HG03066 (cell line): ENCODE measurements around the gene WARS2.

ENCODE experiments used
- ATAC-seq: cut with Tn5 transposase; IDR thresholded peaks from one replicate; pipeline ENCODE4 v1.9.1; 2021; ENCODE audit warnings: low read depth; ENCODE audit not compliant: unreplicated experiment

Gene WARS2

DNA sequence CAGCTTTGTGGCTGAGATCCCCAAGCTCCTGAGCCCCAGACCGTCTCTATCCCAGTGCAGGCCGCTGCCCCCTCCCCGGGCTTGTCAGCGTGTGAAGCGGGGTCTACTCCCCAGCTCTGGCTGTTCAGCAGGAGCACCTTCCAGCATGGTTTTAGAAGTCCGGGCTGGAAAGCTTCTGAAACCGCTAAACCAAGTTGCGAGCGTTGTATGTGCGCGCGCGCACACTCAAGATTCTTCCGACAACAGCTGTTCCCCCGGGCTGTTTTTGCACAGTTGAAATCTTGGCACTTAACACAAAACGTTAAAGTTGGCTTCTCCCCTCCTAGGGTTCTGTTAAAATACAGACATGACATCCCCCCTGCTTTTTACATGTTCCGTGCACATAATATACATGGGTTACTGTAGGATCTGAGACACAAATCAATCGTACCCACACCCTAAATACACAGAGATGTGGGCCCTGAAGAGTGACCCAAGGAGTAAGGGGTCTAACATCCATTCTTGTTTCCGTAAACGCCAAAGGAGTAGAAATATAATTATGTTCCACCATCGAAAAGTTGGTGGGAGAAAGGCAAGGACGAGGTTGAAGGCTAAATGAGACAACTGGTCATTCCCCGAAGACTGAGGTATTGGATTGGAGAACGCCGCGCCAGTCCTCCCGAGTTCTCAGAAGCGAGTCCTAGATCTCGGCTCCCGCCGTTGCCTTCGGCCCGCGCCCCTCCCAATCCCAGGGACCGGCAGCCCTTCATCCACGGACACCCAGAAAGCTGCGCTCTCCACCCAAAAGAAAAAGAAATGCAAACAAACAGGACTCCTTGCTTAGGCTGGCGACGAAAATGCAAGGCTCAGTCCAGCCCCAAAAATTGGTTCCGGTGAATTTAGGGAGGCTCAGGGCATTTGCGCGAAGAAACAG, 153.6 kb downstream of the WARS2 start:
- no peak for ATAC-seq

DNA sequence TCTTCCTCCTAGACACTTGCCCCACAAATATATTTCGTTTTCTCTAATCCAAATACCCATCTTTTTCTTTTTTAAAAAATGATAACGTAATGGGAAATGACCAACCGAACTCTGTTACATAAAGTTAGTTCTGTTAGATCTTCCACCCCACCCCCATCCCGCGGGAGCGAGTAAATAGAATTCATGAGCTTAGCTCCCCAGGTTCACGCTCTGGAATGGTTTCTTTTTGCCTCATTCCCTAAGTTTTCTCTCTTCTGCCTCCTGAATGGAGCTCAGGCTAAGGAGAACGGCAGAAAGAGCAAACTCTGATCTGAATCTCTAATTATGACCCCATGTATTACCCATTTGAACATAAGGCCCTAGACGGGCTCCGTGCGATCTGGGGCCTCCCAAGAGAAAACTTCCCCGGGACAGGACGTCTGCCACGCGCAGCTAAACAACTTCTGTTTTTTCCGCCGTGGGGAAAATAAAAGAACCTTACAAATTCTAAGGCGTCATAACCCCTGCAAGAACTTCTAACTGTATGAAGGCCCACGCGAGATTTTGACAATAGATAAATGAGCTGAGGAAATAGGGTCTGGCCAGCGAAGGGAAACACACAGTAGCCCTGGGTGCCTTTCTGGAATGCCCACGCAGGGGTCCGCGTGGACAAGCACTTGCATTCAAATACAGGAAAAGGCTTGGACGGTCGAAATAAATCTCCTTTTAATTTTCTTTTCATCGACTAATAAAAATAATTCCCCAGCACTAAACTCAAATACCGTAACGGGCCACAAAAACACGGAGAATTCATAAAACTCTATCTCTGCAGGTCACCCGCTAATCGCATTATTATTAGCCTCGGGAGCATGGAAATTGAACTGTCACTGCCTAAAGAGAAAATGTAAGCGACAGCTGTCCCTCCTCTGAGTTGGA, 154.6 kb downstream of the WARS2 start:
- ATAC-seq: no peak

DNA sequence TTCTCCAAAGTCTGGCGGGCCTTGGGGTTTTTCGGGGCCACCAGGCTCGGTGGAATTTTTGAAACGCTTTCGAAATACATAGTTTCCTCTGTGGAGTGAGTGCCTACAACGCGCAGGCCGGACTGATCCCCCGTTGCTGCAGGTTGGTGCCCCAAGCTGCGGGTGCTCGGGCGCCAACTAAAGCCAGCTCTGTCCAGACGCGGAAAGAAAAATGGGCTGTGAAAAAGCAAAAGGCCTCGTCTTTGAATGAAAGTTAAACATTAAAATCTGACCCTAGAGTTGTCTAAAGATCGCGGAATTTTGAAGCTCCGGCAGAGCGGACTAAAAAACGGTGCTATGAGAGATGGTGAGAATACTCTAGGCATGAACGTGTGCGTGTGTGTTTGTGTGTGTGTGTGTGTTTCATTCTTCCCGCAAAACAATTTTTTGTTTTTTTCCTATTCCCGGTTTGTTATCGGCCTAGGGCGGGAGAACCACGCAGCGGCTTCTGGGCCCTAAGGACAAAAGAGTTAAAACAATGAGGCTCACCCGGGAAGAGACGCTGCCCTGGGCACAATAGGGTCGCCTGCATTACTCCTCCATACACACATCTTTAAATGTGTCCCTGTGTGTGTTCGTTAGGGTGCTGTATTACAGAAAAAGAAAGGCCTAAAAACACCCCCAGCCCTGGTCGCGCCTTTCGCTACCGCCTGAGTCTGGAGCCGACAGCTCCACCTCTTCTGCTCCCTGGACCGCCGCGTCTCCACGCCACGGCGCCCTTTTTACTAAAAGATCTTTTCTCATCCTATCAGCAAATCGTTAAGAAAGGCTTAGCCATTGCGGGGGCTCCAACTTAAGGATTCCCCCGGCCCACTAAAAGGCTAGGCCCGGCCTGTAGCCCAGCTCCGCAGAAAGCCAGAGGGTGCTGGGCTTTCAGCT, 155.5 kb downstream of the WARS2 start:
- ATAC-seq: no peak

DNA sequence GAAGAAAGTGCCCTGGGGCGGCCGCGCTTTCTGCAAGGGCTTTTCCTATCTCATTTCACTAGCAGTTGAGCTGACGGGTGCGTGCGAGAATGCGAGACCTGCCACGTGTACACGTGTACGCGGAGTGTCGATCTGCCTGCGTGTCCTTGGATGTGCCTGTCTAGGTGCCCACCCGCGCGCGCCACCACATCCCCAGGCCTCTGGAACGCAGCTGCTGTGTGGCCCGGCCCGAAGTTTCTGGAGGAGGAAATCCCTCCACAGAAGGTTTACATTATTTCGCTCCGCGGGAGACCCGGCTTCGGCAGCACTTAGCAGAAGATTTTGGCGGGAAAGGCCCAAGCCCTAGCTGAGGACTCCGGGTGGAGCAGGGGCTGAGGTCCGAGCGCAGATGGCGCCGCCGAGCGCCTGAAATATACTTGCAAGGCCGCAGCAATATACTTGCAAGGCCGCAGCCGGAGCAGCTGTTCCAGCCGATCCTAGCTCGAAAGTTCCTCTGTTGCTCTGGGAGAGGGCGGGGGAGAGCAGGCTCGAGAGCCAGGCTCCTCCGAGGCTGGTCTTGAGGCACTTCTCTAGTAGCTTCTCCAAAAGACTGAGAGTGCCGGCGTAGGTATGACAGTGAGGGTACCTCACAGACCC, 156.2 kb downstream of the WARS2 start:
- no peak for ATAC-seq

DNA sequence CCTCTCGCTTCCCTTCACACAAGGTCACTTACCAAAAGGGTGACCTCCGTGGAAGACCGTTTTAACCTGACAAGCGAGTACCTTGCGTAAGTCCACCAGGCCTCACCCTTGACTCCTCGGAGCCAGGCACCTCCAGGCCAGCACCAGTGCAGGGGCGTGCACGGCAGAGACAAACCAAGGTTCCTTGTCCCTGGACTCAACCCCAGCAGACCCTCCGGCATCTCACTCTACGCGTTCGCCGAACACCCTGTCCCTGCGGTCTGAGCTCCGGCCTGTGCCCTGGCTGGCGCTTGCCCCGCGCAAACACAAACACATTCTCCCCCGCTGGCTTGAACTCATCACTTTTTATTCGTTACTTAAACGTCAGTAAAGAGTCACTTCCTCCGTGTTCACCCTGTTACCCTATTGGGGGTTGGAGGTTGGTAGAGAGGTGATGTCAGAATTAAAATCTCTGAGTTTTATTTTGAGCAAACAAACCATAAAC, 156.9 kb downstream of the WARS2 start:
- ATAC-seq: no peak

DNA sequence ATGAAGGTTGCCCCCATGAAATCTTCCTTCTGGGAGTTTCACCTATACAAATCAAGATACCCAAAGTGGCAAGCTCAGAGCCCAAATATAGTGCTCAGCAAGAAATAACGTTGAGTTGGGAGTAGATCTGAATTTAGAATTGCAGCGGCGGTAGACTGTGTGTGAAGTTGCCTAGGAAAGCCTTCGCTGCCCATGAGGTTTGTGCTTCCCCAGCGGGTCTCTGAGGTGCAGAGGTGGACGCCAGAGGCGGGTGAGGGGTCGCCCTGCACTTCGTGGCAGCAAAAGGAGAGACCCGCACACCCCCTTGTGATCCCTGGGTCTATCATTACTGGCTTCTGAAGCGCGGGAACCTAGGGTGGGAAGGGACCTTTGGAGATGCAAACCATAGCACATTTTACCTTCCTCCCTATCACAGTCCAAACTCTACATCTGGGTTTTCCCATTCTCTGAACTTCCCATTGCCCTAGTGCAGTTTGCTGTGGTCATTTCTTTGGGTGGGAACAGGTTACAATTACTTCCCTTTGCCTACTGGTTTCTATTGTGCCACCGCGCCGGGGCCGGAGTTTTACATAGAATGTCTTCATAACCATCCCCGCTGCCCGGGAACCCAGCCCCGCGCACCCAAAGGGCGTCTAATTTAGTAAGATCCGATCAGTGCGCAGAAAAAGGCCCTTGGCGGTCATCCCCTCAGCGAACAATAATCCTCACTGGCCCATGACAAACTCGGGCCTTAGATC, 157.5 kb downstream of the WARS2 start:
- ATAC-seq: no peak

DNA sequence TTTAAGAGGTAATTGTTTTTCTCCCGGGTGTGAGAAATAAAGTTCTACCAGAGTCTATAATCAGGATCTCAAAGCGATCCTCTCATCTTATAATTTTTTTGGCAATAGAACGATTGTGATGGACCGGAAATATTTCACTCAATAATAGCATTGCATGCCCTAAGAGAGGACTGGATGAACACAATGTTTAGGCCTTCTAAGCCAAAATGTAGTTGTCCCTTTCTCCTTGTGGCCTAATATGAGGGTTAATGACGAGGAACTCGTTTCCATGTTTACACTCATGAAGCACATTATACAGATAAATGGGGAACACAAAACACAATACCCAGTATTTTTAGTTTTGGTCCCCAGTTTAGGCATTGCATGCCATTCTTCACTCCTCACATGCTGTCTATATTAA, 158.2 kb downstream of the WARS2 start:
- no peak for ATAC-seq

DNA sequence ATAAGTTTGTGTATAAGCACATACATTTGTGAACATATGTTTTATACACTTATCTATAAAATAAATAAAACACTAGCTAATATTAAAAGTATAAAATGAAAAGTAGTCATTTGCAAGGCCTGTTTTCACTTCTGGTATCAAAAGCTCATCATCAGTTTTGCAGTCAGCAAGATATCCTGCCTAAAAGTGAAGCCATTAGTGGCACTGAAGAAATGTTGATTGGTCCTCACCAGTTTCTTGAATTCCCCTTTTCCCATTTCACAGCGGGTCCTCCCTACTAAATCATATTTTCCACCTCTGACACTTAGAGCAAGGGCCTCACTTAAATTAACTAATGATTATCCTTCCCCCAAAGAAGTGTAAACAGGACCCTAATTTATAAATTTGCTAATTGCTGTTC, 159.0 kb downstream of the WARS2 start:
- no peak for ATAC-seq
